ENCODE data around the gene NTPCR.

DNA sequence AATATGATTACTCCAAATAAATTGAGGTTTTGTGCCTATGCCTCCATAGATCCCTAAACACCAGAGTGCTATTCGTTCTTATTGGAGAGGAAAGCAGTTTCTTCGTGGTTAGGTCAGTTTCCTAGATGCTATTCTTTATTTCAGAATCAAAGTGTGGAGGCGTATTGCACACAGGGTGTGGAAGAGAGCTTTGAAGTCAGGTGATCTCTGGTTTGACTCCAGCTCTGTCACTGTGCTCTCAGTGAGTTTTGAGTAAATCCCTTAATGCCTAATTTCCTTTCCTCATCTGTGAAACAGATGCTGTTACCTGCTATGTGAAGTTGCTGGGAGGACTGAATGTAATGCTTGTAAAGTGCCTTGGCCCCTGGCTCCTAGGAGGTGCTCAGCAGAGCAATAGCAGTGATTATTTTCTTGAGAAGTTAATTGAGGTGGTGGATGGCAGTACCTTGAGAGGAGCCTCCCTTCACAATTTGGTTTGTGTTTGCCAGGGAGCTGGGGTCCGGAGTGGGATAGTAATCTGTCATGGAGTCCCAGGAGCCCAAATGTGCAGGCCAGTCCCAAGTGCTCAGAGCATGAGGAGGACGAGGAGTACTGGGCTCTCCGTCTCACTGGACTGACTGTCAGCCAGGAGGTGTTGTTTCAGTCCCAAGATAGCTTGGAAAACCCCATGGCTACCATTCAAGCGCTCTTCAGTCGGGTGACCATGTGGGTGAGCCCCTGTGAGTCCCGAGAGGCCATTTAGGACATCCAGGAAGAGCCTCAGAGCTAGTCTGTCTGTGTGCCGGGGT is 14.9 kb downstream of the NTPCR start:
- TF ChIP-seq, protein P1, sequence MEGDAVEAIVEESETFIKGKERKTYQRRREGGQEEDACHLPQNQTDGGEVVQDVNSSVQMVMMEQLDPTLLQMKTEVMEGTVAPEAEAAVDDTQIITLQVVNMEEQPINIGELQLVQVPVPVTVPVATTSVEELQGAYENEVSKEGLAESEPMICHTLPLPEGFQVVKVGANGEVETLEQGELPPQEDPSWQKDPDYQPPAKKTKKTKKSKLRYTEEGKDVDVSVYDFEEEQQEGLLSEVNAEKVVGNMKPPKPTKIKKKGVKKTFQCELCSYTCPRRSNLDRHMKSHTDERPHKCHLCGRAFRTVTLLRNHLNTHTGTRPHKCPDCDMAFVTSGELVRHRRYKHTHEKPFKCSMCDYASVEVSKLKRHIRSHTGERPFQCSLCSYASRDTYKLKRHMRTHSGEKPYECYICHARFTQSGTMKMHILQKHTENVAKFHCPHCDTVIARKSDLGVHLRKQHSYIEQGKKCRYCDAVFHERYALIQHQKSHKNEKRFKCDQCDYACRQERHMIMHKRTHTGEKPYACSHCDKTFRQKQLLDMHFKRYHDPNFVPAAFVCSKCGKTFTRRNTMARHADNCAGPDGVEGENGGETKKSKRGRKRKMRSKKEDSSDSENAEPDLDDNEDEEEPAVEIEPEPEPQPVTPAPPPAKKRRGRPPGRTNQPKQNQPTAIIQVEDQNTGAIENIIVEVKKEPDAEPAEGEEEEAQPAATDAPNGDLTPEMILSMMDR (IDR thresholded peaks at IDR 0.05) = no peak
- TF ChIP-seq POLR2A (IDR thresholded peaks at IDR 0.05) (no peak), EP300 (IDR thresholded peaks at IDR 0.05; ENCODE audit: low read depth) (no peak)

Data from transverse colon (tissue), 3 donors.